Measurements from ENCODE around the gene ENO2. TPM values are rescaled to one million over a fixed set of nuclear protein-coding genes. Genes with fewer than 3 reads are reported as not detected.
A peak's percentile ranks its signal among the peaks of the same experiment; 100 is the strongest.

Gene ENO2
- total RNA-seq, 1 experiment from 2014 or later: 30.2 TPM

- no peak overlapping the region for H3K9ac ChIP-seq (ENCODE audit: low read length)
- H4K20me1 ChIP-seq (ENCODE audit: low read length): no peaks in the 10 kb centered on the region
- no peaks in the 10 kb centered on the region for H3K9me3 ChIP-seq (ENCODE audit: low read length)
- H3K27me3 ChIP-seq (ENCODE audit: low read length): no peaks in the 10 kb centered on the region
- H3F3A ChIP-seq (ENCODE audit: low read length, unreplicated experiment): no peaks in the 10 kb centered on the region
- ATAC-seq (no peak), DNase-seq (no peak)
- no peak overlapping the region for H2AFZ ChIP-seq (ENCODE audit: low read length)
- no peaks in the 10 kb centered on the region for H3K36me3 ChIP-seq (ENCODE audit: low read depth, low read length)
- POLR2A ChIA-PET (ENCODE audit: unreplicated experiment): no interaction called here
- TF ChIP-seq EZH2phosphoT487 (IDR thresholded peaks at IDR 0.05; ENCODE audit: borderline replicate concordance, low read length): no peak
- no peaks in the 10 kb centered on the region for H3K79me2 ChIP-seq (ENCODE audit: low read length)
- no TSS peak for BruUV-seq (replicated peaks)
- no peak overlapping the region for H3K4me3 ChIP-seq (ENCODE audit: low read length)
- no peak overlapping the region for H3K27ac ChIP-seq (ENCODE audit: low read length)
- CTCF ChIA-PET: no interaction called here
- no peaks in the 10 kb centered on the region for H3K9me2 ChIP-seq (replicated peaks; ENCODE audit: low read length)
- H3K4me2 ChIP-seq (ENCODE audit: low read length): no peak overlapping the region
- peaks cover 16% of the 10 kb centered on the region for H3K4me1 ChIP-seq (ENCODE audit: insufficient read depth, low read length)
- intact Hi-C loops (cut with micrococcal nuclease): no loop called here
These were observed 14.4 kb upstream of the ENO2 start for GRCh38 chr12:6899837-6900519.

- H3K36me3 ChIP-seq (ENCODE audit: low read depth, low read length): no peaks in the 10 kb centered on the region
- H3K9me2 ChIP-seq (replicated peaks; ENCODE audit: low read length): no peaks in the 10 kb centered on the region
- no TSS peak for BruUV-seq (replicated peaks)
- no peaks in the 10 kb centered on the region for H3F3A ChIP-seq (ENCODE audit: low read length, unreplicated experiment)
- CTCF ChIA-PET: no interaction called here
- no peak overlapping the region for H3K4me2 ChIP-seq (ENCODE audit: low read length)
- H4K20me1 ChIP-seq (ENCODE audit: low read length): no peaks in the 10 kb centered on the region
- intact Hi-C loops (cut with micrococcal nuclease): no loop called here
- no peak overlapping the region for H3K9ac ChIP-seq (ENCODE audit: low read length)
- no peaks in the 10 kb centered on the region for H3K27me3 ChIP-seq (ENCODE audit: low read length)
- no peak overlapping the region for H3K4me3 ChIP-seq (ENCODE audit: low read length)
- TF ChIP-seq EZH2phosphoT487 (IDR thresholded peaks at IDR 0.05; ENCODE audit: borderline replicate concordance, low read length) (no peak), EZH2 (IDR thresholded peaks at IDR 0.05; ENCODE audit: low read length, unreplicated experiment) (no peak), CTCF (conservative IDR thresholded peaks at IDR 0.05; ENCODE audit: low read depth, low read length) (no peak)
- ATAC-seq: no peak
- no peak overlapping the region for H2AFZ ChIP-seq (ENCODE audit: low read length)
- no peak for DNase-seq
- H3K4me1 ChIP-seq (ENCODE audit: insufficient read depth, low read length): peaks cover 16% of the 10 kb centered on the region
- H3K79me2 ChIP-seq (ENCODE audit: low read length): no peaks in the 10 kb centered on the region
- POLR2A ChIA-PET (ENCODE audit: unreplicated experiment): no interaction called here
- no peaks in the 10 kb centered on the region for H3K9me3 ChIP-seq (ENCODE audit: low read length)
- H3K27ac ChIP-seq (ENCODE audit: low read length): no peak overlapping the region
These were observed 11.9 kb upstream of the ENO2 start for GRCh38 chr12:6902448-6902847.

- ATAC-seq (peak; percentile 25), DNase-seq (peak; percentile 78)
- H3K4me2 ChIP-seq (ENCODE audit: low read length): peak overlapping the region; percentile 99
- CTCF ChIA-PET: interaction anchor here (0.6 kb wide), 1 partner anchor 19 kb away, joined by 3 read pairs; no protein-coding TSS in a partner anchor
- no peaks in the 10 kb centered on the region for H3K27me3 ChIP-seq (ENCODE audit: low read length)
- H3K9ac ChIP-seq (ENCODE audit: low read length): no peak overlapping the region
- no peaks in the 10 kb centered on the region for H3K36me3 ChIP-seq (ENCODE audit: low read depth, low read length)
- H3K9me2 ChIP-seq (replicated peaks; ENCODE audit: low read length): no peaks in the 10 kb centered on the region
- peaks cover 16% of the 10 kb centered on the region for H3K4me1 ChIP-seq (ENCODE audit: insufficient read depth, low read length)
- intact Hi-C loops (cut with micrococcal nuclease): no loop called here
- POLR2A ChIA-PET (ENCODE audit: unreplicated experiment): no interaction called here
- H3K9me3 ChIP-seq (ENCODE audit: low read length): no peaks in the 10 kb centered on the region
- TF ChIP-seq EZH2phosphoT487 (IDR thresholded peaks at IDR 0.05; ENCODE audit: borderline replicate concordance, low read length): no peak
- H3K79me2 ChIP-seq (ENCODE audit: low read length): no peaks in the 10 kb centered on the region
- H2AFZ ChIP-seq (ENCODE audit: low read length): peak overlapping the region; percentile 99; the same call in 1 of the 2 replicates
- no peaks in the 10 kb centered on the region for H3F3A ChIP-seq (ENCODE audit: low read length, unreplicated experiment)
- no TSS peak for BruUV-seq (replicated peaks)
- peak overlapping the region; percentile 22 for H3K27ac ChIP-seq (ENCODE audit: low read length)
- H3K4me3 ChIP-seq (ENCODE audit: low read length): peak overlapping the region; percentile 85; the same call in 1 of the 2 replicates
- no peaks in the 10 kb centered on the region for H4K20me1 ChIP-seq (ENCODE audit: low read length)
These were observed 10.7 kb upstream of the ENO2 start for GRCh38 chr12:6903722-6904121.
